Glutamatergic neuron (in vitro differentiated cells): ENCODE data around the gene WNT4. TPM values are rescaled to one million over a fixed set of nuclear protein-coding genes. Genes with fewer than 3 reads are reported as not detected.

Source experiments
- DNase-seq: peaks from one replicate; pipeline ENCODE4 v3.0.0; 2022
- H3K27ac Mint-ChIP-seq: one replicate; pipeline ENCODE4 v1.8.0; 2020; ENCODE audit warnings: mild to moderate bottlenecking, mixed read lengths, inconsistent platforms; ENCODE audit not compliant: unreplicated experiment
- H3K27me3 Mint-ChIP-seq: one replicate; pipeline ENCODE4 v1.8.0; 2020; ENCODE audit warnings: mild to moderate bottlenecking, moderate library complexity, mixed read lengths, inconsistent platforms; ENCODE audit not compliant: unreplicated experiment
- H3K36me3 Mint-ChIP-seq: one replicate; pipeline ENCODE4 v1.8.0; 2020; ENCODE audit warnings: mild to moderate bottlenecking, mixed read lengths, inconsistent platforms; ENCODE audit not compliant: unreplicated experiment
- H3K4me1 Mint-ChIP-seq: one replicate; pipeline ENCODE4 v1.8.0; 2020; ENCODE audit warnings: mild to moderate bottlenecking, low read depth, mixed read lengths, inconsistent platforms; ENCODE audit not compliant: unreplicated experiment
- H3K4me3 Mint-ChIP-seq: one replicate; pipeline ENCODE4 v1.8.0; 2020; ENCODE audit warnings: mild to moderate bottlenecking, mixed read lengths, inconsistent platforms; ENCODE audit not compliant: unreplicated experiment
- H3K9me3 Mint-ChIP-seq: one replicate; pipeline ENCODE4 v1.8.0; 2020; ENCODE audit warnings: mild to moderate bottlenecking, moderate library complexity, mixed read lengths, inconsistent platforms; ENCODE audit not compliant: unreplicated experiment
- CTCF ChIP-seq: fragments of 200-600 bp; sonication (generic); IDR thresholded peaks from one replicate; pipeline ENCODE4 v1.5.0; 2021; ENCODE audit not compliant: partially characterized antibody, unreplicated experiment
- total RNA-seq: library from RNA; stranded (reverse); fragmentation: NEBNext Ultra II Directional; extraction: Animal tissue kit (Norgen Biotek cat#: 25700); gene quantifications from one replicate; pipeline ENCODE4 v1.2.1, GENCODE V29; 2021; ENCODE audit not compliant: unreplicated experiment

WNT4 gene
- total RNA-seq, 1 donor from 2014 or later, result not detected

- Mint-ChIP-seq H3K27me3 (peaks cover 27% of the 10 kb centered on the region), H3K36me3 (no peaks in the 10 kb centered on the region), H3K27ac (no peak overlapping the region), H3K9me3 (peaks cover 9% of the 10 kb centered on the region), H3K4me1 (peaks cover 6% of the 10 kb centered on the region), H3K4me3 (no peak overlapping the region)
- no peak for TF ChIP-seq CTCF
- peak; percentile 46 for DNase-seq
Observed at GRCh38 chr1:22142315-22143064, 407 bp downstream of the WNT4 start.

- peak; percentile 38 for DNase-seq
- peaks cover 9% of the 10 kb centered on the region for H3K9me3 Mint-ChIP-seq
- peaks cover 27% of the 10 kb centered on the region for H3K27me3 Mint-ChIP-seq
- H3K4me3 Mint-ChIP-seq, result peak overlapping the region; percentile 70
- no peak overlapping the region for H3K27ac Mint-ChIP-seq
- no peak for TF ChIP-seq CTCF
- H3K4me1 Mint-ChIP-seq, result peaks cover 7% of the 10 kb centered on the region
- no peaks in the 10 kb centered on the region for H3K36me3 Mint-ChIP-seq
Observed at GRCh38 chr1:22141554-22142314, 1.2 kb downstream of the WNT4 start.

- Mint-ChIP-seq H3K4me3 (no peak overlapping the region), H3K27ac (no peak overlapping the region), H3K27me3 (peaks cover 27% of the 10 kb centered on the region), H3K9me3 (peaks cover 9% of the 10 kb centered on the region), H3K4me1 (peaks cover 7% of the 10 kb centered on the region), H3K36me3 (no peaks in the 10 kb centered on the region)
- TF ChIP-seq CTCF, result no peak
- DNase-seq, result no peak
Observed at GRCh38 chr1:22140694-22141093, 2.2 kb downstream of the WNT4 start.

- peaks cover 30% of the 10 kb centered on the region for H3K27me3 Mint-ChIP-seq
- H3K9me3 Mint-ChIP-seq, result peaks cover 9% of the 10 kb centered on the region
- peaks cover 7% of the 10 kb centered on the region for H3K4me1 Mint-ChIP-seq
- no peak overlapping the region for H3K4me3 Mint-ChIP-seq
- no peak overlapping the region for H3K27ac Mint-ChIP-seq
- DNase-seq, result no peak
- H3K36me3 Mint-ChIP-seq, result no peaks in the 10 kb centered on the region
- TF ChIP-seq CTCF, result no peak
Observed at GRCh38 chr1:22139817-22140216, 3.1 kb downstream of the WNT4 start.
